Measurements from ENCODE around the gene EP400. TPM values are rescaled to one million over a fixed set of nuclear protein-coding genes. Genes with fewer than 3 reads are reported as not detected.

The EP400 gene
- polyA plus RNA-seq, 1 donor (not counting 4 experiments of a cell fraction or from before 2014, with no cell fraction given) = 4.1 TPM

DNA sequence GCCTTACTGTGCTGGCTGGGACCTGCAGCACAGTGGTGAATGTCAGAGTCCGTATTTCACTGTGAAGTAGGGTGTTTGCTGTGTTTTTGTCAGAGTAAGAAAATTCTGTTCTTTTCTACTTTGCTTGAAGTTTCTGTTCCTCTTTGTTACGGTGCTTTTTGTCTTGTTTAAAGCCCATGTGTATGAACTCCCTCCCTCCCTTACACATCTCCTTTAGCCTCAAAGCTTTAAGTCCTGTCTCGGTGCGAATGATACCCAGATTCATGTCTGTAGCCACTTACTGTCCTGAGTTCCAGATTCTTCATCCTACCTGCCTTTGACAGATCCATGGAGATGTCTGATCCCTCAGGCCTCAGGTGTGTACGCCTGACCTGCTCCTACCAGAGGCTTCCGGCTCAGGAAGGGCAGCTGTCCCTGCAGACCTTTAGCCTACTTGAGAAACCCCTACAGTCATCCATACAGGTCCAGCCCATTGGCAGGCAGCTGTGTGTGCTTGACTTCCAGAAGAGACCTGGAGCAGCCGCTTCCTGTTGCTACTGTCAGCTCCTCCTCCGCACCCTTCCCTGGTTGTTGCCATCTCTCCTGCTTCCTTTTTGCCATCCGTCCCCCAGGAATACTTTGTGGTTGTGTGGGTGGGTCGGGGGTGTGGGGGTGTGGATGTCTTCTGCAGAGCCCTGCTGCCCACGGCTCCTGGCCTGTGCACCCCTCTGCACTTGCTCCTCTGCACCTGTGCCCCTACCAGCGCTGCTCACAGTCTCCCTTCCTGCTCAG lies 121.5 kb downstream of the EP400 start:
- H3K9ac ChIP-seq (ENCODE audit: control insufficient read depth, extremely low read depth, insufficient read depth, low read length) = no peak overlapping the region
- H3K9me1 ChIP-seq (ENCODE audit: control insufficient read depth, extremely low read depth, insufficient read depth, low read length) = no peaks in the 10 kb centered on the region
- no peak overlapping the region for H3K4me2 ChIP-seq (ENCODE audit: control insufficient read depth, extremely low read depth, insufficient read depth, low read depth, low read length)
- no peak overlapping the region for H2AFZ ChIP-seq (ENCODE audit: control insufficient read depth, low read length)
- H3K27ac ChIP-seq (ENCODE audit: control insufficient read depth, insufficient read depth, low read length) = no peak overlapping the region
- H3K79me2 ChIP-seq (ENCODE audit: control insufficient read depth, insufficient read depth, low read length) = no peaks in the 10 kb centered on the region
- H3K4me1 ChIP-seq (ENCODE audit: control insufficient read depth, extremely low read depth, insufficient read depth, low read length) = no peaks in the 10 kb centered on the region
- TF ChIP-seq, protein P1, sequence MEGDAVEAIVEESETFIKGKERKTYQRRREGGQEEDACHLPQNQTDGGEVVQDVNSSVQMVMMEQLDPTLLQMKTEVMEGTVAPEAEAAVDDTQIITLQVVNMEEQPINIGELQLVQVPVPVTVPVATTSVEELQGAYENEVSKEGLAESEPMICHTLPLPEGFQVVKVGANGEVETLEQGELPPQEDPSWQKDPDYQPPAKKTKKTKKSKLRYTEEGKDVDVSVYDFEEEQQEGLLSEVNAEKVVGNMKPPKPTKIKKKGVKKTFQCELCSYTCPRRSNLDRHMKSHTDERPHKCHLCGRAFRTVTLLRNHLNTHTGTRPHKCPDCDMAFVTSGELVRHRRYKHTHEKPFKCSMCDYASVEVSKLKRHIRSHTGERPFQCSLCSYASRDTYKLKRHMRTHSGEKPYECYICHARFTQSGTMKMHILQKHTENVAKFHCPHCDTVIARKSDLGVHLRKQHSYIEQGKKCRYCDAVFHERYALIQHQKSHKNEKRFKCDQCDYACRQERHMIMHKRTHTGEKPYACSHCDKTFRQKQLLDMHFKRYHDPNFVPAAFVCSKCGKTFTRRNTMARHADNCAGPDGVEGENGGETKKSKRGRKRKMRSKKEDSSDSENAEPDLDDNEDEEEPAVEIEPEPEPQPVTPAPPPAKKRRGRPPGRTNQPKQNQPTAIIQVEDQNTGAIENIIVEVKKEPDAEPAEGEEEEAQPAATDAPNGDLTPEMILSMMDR (optimal IDR thresholded peaks at IDR 0.05 in 1 of 3, IDR thresholded peaks at IDR 0.05 in 1 of 3, conservative IDR thresholded peaks at IDR 0.05 in 1 of 3; ENCODE audit: extremely low read depth in 1 of 3, insufficient read depth in 2 of 3, low read length in 3 of 3) = no peak
- no peak for TF ChIP-seq EZH2 (IDR thresholded peaks at IDR 0.05; ENCODE audit: low read length)
- DNase-seq (ENCODE audit: low read depth, low spot score) (no peak), FAIRE-seq (no peak)
- dilution Hi-C loops (cut with MboI; ENCODE audit: extremely low pct_ligation_motif_present, low sequenced_read_pairs) = no loop called here
- H3K27me3 ChIP-seq (ENCODE audit: control insufficient read depth, extremely low read depth, insufficient read depth, low read length) = no peaks in the 10 kb centered on the region
- peaks cover 4% of the 10 kb centered on the region for H4K20me1 ChIP-seq (ENCODE audit: control insufficient read depth, extremely low read depth, insufficient read depth, low read length)
- H3K4me3 ChIP-seq (ENCODE audit: control insufficient read depth in 2 of 3, extremely low read depth in 1 of 3, insufficient read depth in 2 of 3, low read depth in 1 of 3, low read length in 3 of 3) = no peak overlapping the region
- H3K36me3 ChIP-seq (ENCODE audit: control insufficient read depth in 2 of 2, extremely low read depth in 1 of 2, insufficient read depth in 2 of 2, low read length in 2 of 2) = peaks cover 5 to 39% of the 10 kb centered on the region in 2 experiments
- no peaks in the 10 kb centered on the region for H3K9me3 ChIP-seq (ENCODE audit: control insufficient read depth, low read depth, low read length)

DNA sequence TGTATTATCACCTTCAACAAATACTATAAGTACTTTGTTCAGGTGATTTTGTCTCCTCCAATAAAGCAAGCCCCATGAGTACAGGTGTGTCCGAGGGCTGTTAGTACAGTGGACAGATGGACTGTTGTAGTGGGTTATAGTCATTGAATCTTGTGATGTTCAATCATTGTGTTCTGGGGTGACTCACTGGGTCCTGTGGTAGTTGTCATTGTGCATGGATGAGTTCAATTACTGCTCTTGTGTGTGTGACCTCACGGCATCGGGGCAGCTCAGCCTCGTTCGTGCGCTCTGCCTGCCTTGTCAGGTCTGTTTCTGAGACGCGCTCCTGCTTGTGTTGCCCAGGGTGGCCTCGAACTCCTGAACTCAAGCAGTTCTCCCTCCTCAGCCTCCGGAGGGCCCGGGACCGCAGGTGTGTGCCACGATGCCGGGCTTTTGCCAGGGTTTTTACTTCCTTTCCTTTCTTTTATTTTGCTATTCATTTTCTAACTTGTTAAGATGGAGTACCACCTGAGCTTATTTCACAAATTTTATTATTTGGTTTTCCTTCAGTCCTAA lies 122.2 kb downstream of the EP400 start:
- dilution Hi-C loops (cut with MboI; ENCODE audit: extremely low pct_ligation_motif_present, low sequenced_read_pairs) = no loop called here
- peaks cover 8 to 37% of the 10 kb centered on the region in 2 experiments for H3K36me3 ChIP-seq (ENCODE audit: control insufficient read depth in 2 of 2, extremely low read depth in 1 of 2, insufficient read depth in 2 of 2, low read length in 2 of 2)
- H3K4me2 ChIP-seq (ENCODE audit: control insufficient read depth, extremely low read depth, insufficient read depth, low read depth, low read length) = no peak overlapping the region
- no peak overlapping the region for H3K9ac ChIP-seq (ENCODE audit: control insufficient read depth, extremely low read depth, insufficient read depth, low read length)
- H2AFZ ChIP-seq (ENCODE audit: control insufficient read depth, low read length) = no peak overlapping the region
- no peaks in the 10 kb centered on the region for H3K27me3 ChIP-seq (ENCODE audit: control insufficient read depth, extremely low read depth, insufficient read depth, low read length)
- H4K20me1 ChIP-seq (ENCODE audit: control insufficient read depth, extremely low read depth, insufficient read depth, low read length) = peaks cover 4% of the 10 kb centered on the region
- no peaks in the 10 kb centered on the region for H3K9me1 ChIP-seq (ENCODE audit: control insufficient read depth, extremely low read depth, insufficient read depth, low read length)
- no peaks in the 10 kb centered on the region for H3K9me3 ChIP-seq (ENCODE audit: control insufficient read depth, low read depth, low read length)
- H3K4me1 ChIP-seq (ENCODE audit: control insufficient read depth, extremely low read depth, insufficient read depth, low read length) = no peaks in the 10 kb centered on the region
- TF ChIP-seq, protein P1 (optimal IDR thresholded peaks at IDR 0.05 in 1 of 3, IDR thresholded peaks at IDR 0.05 in 1 of 3, conservative IDR thresholded peaks at IDR 0.05 in 1 of 3; ENCODE audit: extremely low read depth in 1 of 3, insufficient read depth in 2 of 3, low read length in 3 of 3) = no peak
- no peak for TF ChIP-seq EZH2 (IDR thresholded peaks at IDR 0.05; ENCODE audit: low read length)
- FAIRE-seq = no peak
- no peak overlapping the region for H3K4me3 ChIP-seq (ENCODE audit: control insufficient read depth in 2 of 3, extremely low read depth in 1 of 3, insufficient read depth in 2 of 3, low read depth in 1 of 3, low read length in 3 of 3)
- no peak overlapping the region for H3K27ac ChIP-seq (ENCODE audit: control insufficient read depth, insufficient read depth, low read length)
- H3K79me2 ChIP-seq (ENCODE audit: control insufficient read depth, insufficient read depth, low read length) = no peaks in the 10 kb centered on the region
- no peak for DNase-seq (ENCODE audit: low read depth, low spot score)
